K562 (cell line): ENCODE measurements around the gene NFS1. TPM values are rescaled to one million over a fixed set of nuclear protein-coding genes. Genes with fewer than 3 reads are reported as not detected.
A peak's percentile ranks its signal among the peaks of the same experiment; 100 is the strongest.

Experiments
- ILK ChIP-seq: fragments of 450-650 bp; IDR thresholded peaks from 2 replicates; pipeline ENCODE4 v1.6.1; 2016; ENCODE audit warnings: missing genetic modification characterization, low read depth, mild to moderate bottlenecking, missing compliant biosample characterization, moderate library complexity, borderline replicate concordance
- RBM14 ChIP-seq: fragments of 200-400 bp; formaldehyde crosslinking; IDR thresholded peaks from 2 replicates; pipeline ENCODE4 v1.6.1; 2018; ENCODE audit warnings: low read depth, mild to moderate bottlenecking, low read length, moderate library complexity, borderline replicate concordance; ENCODE audit not compliant: insufficient read depth
- RCOR1 ChIP-seq, 2 experiments: IDR thresholded peaks; 2 replicates each; pipeline ENCODE4 v1.6.1; 2012; ENCODE audit warnings: low read depth in 2 of 2, low read length in 2 of 2, borderline replicate concordance in 1 of 2, improper control_type of control experiment in 1 of 2
- SMARCB1 ChIP-seq: IDR thresholded peaks from 2 replicates; pipeline ENCODE4 v1.6.1; 2011; ENCODE audit warnings: improper control_type of control experiment, low read depth; ENCODE audit not compliant: insufficient read length
- TFAM ChIP-seq: fragments of 250-450 bp; sonication (Bioruptor Pico); conservative IDR thresholded peaks from 2 replicates; pipeline ENCODE4 v1.5.0; 2021; ENCODE audit warnings: mild to moderate bottlenecking, moderate library complexity
- TOE1 ChIP-seq, 2 experiments: fragments of 450-650 bp in 1 of 2; sonication (generic) in 1 of 2; formaldehyde crosslinking in 1 of 2; IDR thresholded peaks; 2 replicates each; pipeline versions ENCODE4 v1.7.1 to v1.8.0; 2016 to 2022; ENCODE audit warnings: borderline replicate concordance in 2 of 2, mild to moderate bottlenecking in 2 of 2, antibody characterized with exemption in 1 of 2, inconsistent platforms in 1 of 2, low read depth in 1 of 2, missing genetic modification reagents in 1 of 2, moderate library complexity in 1 of 2
- polyA plus RNA-seq, 8 experiments: library from polyadenylated mRNA; depleted of rRNA in 4 of 8; stranded (reverse) in 5 of 8; unstranded in 3 of 8; fragments of >200 nt; fragmentation: Nextera tagmentation in 2 of 8; fragmentation: Illumina TruSeq in 1 of 8; extraction: Ambion mirVana in 2 of 8; extraction: Trizol in 1 of 8; gene quantifications; 2 replicates each; pipeline versions ENCODE4 v1.2.1 to v1.2.3, GENCODE V29; 2011 to 2014; ENCODE audit warnings: inconsistent platforms in 1 of 8, missing spikeins in 1 of 8
- total RNA-seq, 7 experiments: library from RNA; depleted of rRNA in 6 of 7; stranded (reverse); fragments of >200 nt in 6 of 7; fragmentation: Illumina TruSeq in 2 of 7; extraction: Trizol in 2 of 7; gene quantifications; 2 replicates each; pipeline versions ENCODE4 v1.2.1 to v1.2.3, GENCODE V29; 2011 to 2021; ENCODE audit warnings: low replicate concordance in 1 of 7
- TF ChIP-seq, protein P1 (sequence below): fragments of 200-600 bp; sonication (generic); IDR thresholded peaks from one replicate; pipeline ENCODE4 v1.6.1; 2012; ENCODE audit warnings: mild to moderate bottlenecking, low read depth, low read length, inconsistent platforms
- TF ChIP-seq, protein P2 (sequence below), 2 experiments: fragments of 450-650 bp in 1 of 2; sonication (generic) in 1 of 2; formaldehyde crosslinking; conservative IDR thresholded peaks; 2 replicates each; pipeline versions ENCODE4 v1.4.0 to v1.8.1; 2020 to 2022; ENCODE audit warnings: mild to moderate bottlenecking in 1 of 2, missing genetic modification reagents in 1 of 2
- TF ChIP-seq, protein P3 (sequence below): conservative IDR thresholded peaks from 2 replicates; pipeline ENCODE4 v1.6.1; 2011; ENCODE audit warnings: low read depth, mild to moderate bottlenecking, low read length; ENCODE audit not compliant: control insufficient read depth
- TF ChIP-seq, protein P4 (sequence below): fragments of 250-450 bp; sonication (Bioruptor Pico); IDR thresholded peaks from 2 replicates; pipeline ENCODE4 v1.6.1; 2021; ENCODE audit warnings: mild to moderate bottlenecking

Gene NFS1
- total and polyA plus RNA-seq, 9 of the 15 experiments (the other 6 are each of a cell fraction or from before 2014, with no cell fraction given) = 11.5 to 84.8 (median 47.1) TPM

DNA sequence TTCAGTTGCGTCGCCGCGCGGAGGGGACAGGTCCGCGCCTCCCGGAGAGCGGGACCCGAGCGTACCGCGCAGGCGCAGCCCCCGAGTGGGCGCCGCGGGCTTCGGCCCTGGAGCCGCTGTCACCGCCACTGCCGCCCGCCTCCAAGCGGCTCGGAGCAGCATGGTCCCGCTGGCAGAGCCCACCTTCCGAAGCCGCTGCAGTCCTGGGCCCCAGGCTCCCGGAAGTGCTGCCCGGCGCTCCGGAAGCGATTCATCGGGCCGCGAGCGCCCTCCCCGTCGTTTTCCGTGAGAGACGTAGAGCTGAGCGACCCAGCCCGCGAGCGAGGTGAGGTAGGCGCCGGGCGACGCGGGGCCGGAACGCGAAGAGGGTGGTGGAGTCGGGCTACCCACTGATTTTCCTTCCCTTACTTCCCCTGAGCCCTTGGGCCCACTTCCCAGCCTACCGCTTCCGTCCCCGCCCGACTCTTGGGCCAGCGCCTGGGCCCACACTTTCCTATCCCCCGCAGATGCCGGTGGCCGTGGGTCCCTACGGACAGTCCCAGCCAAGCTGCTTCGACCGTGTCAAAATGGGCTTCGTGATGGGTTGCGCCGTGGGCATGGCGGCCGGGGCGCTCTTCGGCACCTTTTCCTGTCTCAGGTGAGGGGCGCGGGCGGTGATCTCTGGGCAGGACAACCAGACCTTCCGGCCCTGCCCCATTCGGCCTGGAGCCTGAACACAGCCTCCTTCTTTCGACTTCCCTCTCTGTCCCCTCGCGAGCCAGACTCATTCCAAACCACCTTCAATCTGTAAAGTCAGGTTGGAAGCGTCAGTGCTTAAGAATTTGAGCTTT, at the start of gene NFS1, which contains the start of gene ROMO1 (continued):
- TF ChIP-seq, protein P1, sequence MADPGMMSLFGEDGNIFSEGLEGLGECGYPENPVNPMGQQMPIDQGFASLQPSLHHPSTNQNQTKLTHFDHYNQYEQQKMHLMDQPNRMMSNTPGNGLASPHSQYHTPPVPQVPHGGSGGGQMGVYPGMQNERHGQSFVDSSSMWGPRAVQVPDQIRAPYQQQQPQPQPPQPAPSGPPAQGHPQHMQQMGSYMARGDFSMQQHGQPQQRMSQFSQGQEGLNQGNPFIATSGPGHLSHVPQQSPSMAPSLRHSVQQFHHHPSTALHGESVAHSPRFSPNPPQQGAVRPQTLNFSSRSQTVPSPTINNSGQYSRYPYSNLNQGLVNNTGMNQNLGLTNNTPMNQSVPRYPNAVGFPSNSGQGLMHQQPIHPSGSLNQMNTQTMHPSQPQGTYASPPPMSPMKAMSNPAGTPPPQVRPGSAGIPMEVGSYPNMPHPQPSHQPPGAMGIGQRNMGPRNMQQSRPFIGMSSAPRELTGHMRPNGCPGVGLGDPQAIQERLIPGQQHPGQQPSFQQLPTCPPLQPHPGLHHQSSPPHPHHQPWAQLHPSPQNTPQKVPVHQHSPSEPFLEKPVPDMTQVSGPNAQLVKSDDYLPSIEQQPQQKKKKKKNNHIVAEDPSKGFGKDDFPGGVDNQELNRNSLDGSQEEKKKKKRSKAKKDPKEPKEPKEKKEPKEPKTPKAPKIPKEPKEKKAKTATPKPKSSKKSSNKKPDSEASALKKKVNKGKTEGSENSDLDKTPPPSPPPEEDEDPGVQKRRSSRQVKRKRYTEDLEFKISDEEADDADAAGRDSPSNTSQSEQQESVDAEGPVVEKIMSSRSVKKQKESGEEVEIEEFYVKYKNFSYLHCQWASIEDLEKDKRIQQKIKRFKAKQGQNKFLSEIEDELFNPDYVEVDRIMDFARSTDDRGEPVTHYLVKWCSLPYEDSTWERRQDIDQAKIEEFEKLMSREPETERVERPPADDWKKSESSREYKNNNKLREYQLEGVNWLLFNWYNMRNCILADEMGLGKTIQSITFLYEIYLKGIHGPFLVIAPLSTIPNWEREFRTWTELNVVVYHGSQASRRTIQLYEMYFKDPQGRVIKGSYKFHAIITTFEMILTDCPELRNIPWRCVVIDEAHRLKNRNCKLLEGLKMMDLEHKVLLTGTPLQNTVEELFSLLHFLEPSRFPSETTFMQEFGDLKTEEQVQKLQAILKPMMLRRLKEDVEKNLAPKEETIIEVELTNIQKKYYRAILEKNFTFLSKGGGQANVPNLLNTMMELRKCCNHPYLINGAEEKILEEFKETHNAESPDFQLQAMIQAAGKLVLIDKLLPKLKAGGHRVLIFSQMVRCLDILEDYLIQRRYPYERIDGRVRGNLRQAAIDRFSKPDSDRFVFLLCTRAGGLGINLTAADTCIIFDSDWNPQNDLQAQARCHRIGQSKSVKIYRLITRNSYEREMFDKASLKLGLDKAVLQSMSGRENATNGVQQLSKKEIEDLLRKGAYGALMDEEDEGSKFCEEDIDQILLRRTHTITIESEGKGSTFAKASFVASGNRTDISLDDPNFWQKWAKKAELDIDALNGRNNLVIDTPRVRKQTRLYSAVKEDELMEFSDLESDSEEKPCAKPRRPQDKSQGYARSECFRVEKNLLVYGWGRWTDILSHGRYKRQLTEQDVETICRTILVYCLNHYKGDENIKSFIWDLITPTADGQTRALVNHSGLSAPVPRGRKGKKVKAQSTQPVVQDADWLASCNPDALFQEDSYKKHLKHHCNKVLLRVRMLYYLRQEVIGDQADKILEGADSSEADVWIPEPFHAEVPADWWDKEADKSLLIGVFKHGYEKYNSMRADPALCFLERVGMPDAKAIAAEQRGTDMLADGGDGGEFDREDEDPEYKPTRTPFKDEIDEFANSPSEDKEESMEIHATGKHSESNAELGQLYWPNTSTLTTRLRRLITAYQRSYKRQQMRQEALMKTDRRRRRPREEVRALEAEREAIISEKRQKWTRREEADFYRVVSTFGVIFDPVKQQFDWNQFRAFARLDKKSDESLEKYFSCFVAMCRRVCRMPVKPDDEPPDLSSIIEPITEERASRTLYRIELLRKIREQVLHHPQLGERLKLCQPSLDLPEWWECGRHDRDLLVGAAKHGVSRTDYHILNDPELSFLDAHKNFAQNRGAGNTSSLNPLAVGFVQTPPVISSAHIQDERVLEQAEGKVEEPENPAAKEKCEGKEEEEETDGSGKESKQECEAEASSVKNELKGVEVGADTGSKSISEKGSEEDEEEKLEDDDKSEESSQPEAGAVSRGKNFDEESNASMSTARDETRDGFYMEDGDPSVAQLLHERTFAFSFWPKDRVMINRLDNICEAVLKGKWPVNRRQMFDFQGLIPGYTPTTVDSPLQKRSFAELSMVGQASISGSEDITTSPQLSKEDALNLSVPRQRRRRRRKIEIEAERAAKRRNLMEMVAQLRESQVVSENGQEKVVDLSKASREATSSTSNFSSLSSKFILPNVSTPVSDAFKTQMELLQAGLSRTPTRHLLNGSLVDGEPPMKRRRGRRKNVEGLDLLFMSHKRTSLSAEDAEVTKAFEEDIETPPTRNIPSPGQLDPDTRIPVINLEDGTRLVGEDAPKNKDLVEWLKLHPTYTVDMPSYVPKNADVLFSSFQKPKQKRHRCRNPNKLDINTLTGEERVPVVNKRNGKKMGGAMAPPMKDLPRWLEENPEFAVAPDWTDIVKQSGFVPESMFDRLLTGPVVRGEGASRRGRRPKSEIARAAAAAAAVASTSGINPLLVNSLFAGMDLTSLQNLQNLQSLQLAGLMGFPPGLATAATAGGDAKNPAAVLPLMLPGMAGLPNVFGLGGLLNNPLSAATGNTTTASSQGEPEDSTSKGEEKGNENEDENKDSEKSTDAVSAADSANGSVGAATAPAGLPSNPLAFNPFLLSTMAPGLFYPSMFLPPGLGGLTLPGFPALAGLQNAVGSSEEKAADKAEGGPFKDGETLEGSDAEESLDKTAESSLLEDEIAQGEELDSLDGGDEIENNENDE = no peak
- TF ChIP-seq, protein P2, sequence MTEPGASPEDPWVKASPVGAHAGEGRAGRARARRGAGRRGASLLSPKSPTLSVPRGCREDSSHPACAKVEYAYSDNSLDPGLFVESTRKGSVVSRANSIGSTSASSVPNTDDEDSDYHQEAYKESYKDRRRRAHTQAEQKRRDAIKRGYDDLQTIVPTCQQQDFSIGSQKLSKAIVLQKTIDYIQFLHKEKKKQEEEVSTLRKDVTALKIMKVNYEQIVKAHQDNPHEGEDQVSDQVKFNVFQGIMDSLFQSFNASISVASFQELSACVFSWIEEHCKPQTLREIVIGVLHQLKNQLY (CRISPR knock-in tag; conservative IDR thresholded peaks at IDR 0.05) = no peak
- TF ChIP-seq, protein P3, sequence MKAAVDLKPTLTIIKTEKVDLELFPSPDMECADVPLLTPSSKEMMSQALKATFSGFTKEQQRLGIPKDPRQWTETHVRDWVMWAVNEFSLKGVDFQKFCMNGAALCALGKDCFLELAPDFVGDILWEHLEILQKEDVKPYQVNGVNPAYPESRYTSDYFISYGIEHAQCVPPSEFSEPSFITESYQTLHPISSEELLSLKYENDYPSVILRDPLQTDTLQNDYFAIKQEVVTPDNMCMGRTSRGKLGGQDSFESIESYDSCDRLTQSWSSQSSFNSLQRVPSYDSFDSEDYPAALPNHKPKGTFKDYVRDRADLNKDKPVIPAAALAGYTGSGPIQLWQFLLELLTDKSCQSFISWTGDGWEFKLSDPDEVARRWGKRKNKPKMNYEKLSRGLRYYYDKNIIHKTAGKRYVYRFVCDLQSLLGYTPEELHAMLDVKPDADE = peak; percentile 87
- 0 out of 2 replicates have a peak, but pooled peaks have one; percentile 25 for TF ChIP-seq RBM14
- TF ChIP-seq, protein P4, sequence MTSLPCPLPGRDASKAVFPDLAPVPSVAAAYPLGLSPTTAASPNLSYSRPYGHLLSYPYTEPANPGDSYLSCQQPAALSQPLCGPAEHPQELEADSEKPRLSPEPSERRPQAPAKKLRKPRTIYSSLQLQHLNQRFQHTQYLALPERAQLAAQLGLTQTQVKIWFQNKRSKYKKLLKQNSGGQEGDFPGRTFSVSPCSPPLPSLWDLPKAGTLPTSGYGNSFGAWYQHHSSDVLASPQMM (CRISPR knock-in tag) = no peak
- no peak for TF ChIP-seq ILK (tag)
- no peak for TF ChIP-seq RCOR1 (IDR thresholded peaks at IDR 0.05; ENCODE audit: borderline replicate concordance in 1 of 2, low read depth in 2 of 2, low read length in 2 of 2)
- no peak; the same call in 1 of the 2 replicates for TF ChIP-seq TOE1 (IDR thresholded peaks at IDR 0.05; ENCODE audit: borderline replicate concordance)
- no peak for TF ChIP-seq TOE1 (CRISPR knock-in tag; IDR thresholded peaks at IDR 0.05; ENCODE audit: borderline replicate concordance, low read depth)
- no peak for TF ChIP-seq TFAM
- TF ChIP-seq SMARCB1 = no peak
